GM12872 (cell line): ENCODE results near the gene TLCD2.

Source experiments
- CTCF ChIP-seq: IDR thresholded peaks from 3 replicates; pipeline ENCODE4 v1.5.1; 2011; ENCODE audit warnings: low read depth, mild to moderate bottlenecking, low read length, moderate library complexity; ENCODE audit not compliant: insufficient read depth

TLCD2 gene

DNA sequence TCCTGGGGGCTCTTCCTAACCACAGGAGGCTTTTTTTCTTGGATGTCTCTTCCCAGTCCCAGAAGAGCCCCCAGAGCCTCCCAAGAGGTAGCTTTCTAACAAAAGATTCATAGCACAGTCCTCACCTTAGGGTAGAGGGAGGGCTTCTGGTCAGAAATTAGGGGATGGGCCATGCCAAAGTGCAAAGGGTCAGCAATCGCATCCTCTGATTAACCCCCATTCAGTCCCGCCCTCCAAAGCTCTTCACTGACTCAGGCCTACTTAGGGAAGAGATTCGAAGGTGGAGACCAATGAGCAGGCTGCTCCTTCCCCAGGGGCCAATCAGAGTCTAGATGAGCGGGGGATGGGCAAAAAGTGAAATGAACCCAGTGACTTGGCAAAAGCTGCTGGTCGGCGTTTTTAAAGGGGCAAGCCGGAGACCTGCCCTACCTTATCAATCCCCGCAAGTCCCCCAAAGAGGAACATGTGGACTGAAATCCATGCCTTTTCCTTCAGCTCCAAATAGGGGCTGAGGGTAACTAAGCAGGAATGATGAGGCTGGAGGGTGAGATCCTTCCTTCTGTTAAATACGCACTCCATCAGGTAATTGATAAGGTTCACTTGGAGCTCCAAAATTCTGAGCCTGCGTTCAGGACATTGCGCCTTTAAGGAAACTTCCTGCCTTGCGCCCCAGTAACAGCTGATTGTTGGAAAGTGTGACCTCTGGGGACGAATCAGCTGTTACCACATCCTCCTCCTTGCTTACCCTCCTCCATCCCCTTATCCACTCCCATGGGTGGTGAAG is 6.9 kb upstream of the TLCD2 start:
- no peak for TF ChIP-seq CTCF

DNA sequence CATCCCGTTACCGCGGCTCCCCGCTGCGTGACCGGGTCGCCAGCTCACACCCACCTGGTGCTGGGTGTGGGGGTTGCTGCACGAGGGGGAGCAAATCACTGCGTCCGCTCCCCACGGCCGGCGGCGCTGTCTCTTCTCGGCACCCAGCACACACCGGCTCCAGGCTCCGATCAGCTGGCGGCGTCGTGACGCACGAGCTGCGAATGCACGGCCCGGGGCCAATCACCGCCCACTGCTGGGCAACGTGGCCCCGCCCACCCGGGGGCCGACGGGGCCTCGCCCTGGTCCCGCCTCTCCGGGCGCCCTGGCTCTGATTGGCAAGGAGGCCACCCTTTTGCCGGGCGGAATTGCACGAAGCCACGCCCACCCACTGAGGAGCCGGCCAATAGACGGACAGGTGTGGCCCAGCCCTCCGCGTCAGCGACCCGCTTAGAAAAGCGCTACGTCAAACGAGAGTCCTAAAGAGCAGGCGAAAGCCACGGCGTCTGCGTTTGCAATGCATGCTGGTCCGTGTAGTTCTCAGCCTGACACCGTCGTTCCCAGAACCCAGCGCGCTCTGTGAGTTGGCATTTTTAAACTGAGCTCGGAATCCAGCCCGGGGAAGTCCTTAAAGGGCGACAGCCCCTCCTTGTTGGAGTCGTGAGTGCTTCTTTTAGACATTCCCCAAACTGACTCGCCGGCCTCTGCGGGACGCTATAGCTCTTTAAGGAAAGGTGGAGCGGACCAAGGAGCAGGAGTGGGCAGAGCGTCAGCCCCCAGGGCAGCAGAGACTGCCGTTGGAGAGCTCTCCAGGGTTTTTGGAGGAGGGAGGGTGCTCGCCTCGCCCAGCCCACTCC is 6.1 kb upstream of the TLCD2 start:
- 0 out of 3 replicates have a peak, but pooled peaks have one; percentile 11 for TF ChIP-seq CTCF

DNA sequence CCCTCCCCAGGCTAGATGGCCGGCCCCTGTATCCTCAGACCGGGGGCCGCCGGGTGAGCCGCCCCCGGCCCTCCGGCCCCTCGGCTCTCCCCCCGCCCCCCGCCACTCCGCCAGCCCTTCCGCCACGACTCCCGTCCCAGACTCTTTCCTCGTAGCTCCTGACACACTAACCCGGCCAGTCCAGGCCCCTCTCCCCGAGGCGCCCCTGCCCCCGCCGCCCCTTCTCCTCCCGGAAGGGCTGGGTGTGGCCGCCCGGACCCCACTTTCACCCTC is 5.6 kb upstream of the TLCD2 start:
- TF ChIP-seq CTCF: no peak

- no peak for TF ChIP-seq CTCF
These were observed 5.0 kb upstream of the TLCD2 start for GRCh38 chr17:1714980-1715802.

DNA sequence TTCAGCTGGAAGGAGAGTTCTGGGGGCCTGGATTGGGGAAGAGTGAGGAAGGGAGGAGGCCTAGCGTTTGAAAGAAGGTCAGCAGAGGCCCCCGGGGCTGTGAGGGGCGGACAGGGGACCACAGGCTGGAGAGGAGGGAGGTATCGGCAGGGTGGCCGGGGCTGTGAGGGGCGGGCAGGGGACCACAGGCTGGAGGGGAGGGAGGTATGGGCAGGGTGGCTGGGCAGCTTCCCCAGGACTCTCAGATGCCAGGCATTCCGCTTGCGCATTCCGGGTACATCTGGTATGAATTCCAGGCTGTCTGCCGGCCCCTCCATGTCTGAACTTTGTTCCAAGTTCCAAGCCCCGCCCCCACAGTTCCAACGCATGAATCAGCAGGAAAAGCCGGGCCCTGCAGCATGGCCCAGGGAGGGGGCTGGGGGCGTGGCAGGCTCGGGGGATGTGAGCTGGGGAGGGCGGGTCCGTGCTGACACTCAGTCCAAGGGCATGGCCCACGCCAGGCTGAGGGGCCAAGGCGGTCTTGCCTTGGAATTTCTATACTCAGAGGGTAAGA is 4.3 kb upstream of the TLCD2 start:
- TF ChIP-seq CTCF: no peak

DNA sequence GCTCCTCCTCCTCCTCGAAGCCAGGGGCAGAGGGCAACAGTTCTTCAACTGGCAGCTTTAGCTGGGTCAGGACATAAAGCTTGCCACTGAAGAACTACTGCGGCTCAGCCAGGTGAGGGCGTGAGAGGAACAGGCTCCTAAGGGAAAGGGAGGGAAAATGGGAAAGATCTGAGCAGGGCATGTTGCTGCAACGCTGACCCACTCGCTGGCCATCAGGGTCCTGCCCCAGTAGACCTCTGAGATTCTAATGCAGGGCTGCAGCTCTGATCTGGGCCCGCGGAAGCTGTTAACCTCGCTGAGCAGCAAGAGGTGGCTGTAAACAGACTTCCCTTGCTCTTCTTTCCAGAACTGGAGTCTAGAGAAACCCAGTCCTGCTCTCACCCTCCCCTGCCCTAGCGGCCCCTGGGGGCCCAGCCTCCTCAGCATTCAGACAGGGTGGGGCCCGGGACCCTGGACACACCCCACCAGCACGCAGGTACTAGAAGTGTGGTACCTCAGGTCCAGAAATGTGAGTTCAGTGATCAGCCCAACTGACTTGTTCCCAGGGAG is 3.8 kb upstream of the TLCD2 start:
- TF ChIP-seq CTCF: peak; percentile 53
